ENCODE results near the gene FXYD5. TPM values are rescaled to one million over a fixed set of nuclear protein-coding genes. Genes with fewer than 3 reads are reported as not detected.
A peak's percentile ranks its signal among the peaks of the same experiment; 100 is the strongest.

FXYD5 gene
- total RNA-seq, 4 donors from 2014 or later: 6.0 to 67.7 (median 22.2) TPM

DNA sequence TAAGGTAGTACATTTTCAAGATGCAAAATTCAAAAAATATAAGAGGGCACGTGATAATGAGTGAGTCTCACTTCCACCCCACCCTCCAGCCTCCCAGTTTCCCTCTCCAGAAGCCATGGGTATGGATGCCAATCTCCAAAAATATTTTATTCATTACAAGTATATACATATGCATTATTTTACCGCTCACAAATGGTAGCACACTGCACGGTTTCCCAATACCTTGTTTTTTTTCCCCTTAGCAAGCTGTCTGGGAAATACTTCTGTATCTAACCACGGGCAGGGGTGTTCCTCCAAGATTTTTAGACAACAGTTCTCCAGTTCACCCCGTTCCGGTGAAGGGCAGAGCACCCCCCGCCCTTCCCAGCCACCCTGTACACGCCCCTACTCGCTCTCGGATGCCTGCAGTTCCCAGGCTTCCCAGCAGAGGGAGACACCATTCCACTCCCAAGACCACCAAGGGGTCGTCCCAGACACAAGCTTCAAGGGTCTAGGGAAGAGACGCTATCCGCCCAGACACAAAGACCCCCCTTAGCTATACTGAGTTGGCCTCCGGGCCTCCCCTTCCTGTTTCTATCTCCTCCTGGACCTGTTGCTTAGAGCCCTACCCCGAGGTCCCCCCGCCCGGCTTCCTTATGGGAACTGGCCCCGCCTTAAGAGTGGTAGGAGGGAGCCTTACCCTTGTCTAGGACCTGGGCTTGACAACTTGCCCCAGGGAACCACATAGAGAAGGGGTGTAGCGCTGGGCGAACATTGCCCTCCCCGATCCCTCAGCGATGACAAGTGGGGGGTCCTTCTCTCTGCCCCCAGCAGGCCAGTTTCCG, 40.0 kb upstream of the FXYD5 start:
- DNase-seq: peak; percentile 61 to 87 (median 85)
- peaks cover 0 to 10% (median 2%) of the 10 kb centered on the region in 4 donors for H3K4me1 ChIP-seq
- H3K36me3 ChIP-seq: peaks cover 0 to 10% (median 0%) of the 10 kb centered on the region in 3 donors
- H3K9me3 ChIP-seq: no peaks in the 10 kb centered on the region
- peak; percentile 72 to 97 (median 95) for TF ChIP-seq CTCF (IDR thresholded peaks at IDR 0.05)
- peak in 1 of 2 donors; percentile 73 for TF ChIP-seq POLR2A (IDR thresholded peaks at IDR 0.05)
- H3K4me3 ChIP-seq: peak overlapping the region in 3 of 4 donors; percentile 13 to 68 (median 56)
- H3K27me3 ChIP-seq: no peaks in the 10 kb centered on the region
- peak overlapping the region in 3 of 4 donors; percentile 79 to 97 (median 85) for H3K27ac ChIP-seq

- Histone ChIP-seq H3K4me3 (peak within 1 kb of the TSS in 3 of 4 donors; percentile 24 to 68 (median 56)), H3K27me3 (no peaks in the 10 kb centered on the region), H3K4me1 (peaks cover 0 to 14% (median 2%) of the 10 kb centered on the region in 4 donors), H3K36me3 (peaks cover 0 to 10% (median 0%) of the 10 kb centered on the region in 3 donors), H3K27ac (peak within 1 kb of the TSS in 3 of 4 donors; percentile 79 to 97 (median 85)), H3K9me3 (no peaks in the 10 kb centered on the region)
- TF ChIP-seq CTCF (IDR thresholded peaks at IDR 0.05) (no peak), POLR2A (IDR thresholded peaks at IDR 0.05) (peak; percentile 87 to 92)
- peak in 2 of 3 donors; percentile 84 to 85 for DNase-seq
Observed at GRCh38 chr19:35115177-35115951, 39.2 kb upstream of the FXYD5 start, which contains the start of gene FXYD3. FXYD3 (plus strand) TSS chr19:35115823; CDS start chr19:35119377, 3,554 bp downstream.

GRCh38 chr19:35116072-35116801, 38.3 kb upstream of the FXYD5 start:
- Histone ChIP-seq H3K27me3 (no peaks in the 10 kb centered on the region), H3K27ac (peak overlapping the region in 3 of 4 donors; percentile 79 to 97 (median 85)), H3K36me3 (peaks cover 0 to 10% (median 0%) of the 10 kb centered on the region in 3 donors), H3K9me3 (no peaks in the 10 kb centered on the region), H3K4me1 (peaks cover 0 to 21% (median 3%) of the 10 kb centered on the region in 4 donors), H3K4me3 (peak overlapping the region in 3 of 4 donors; percentile 24 to 68 (median 56))
- DNase-seq: peak in 2 of 3 donors; percentile 74 to 79
- TF ChIP-seq POLR2A (IDR thresholded peaks at IDR 0.05): peak; percentile 59 to 62
- no peak for TF ChIP-seq CTCF (IDR thresholded peaks at IDR 0.05)

DNA sequence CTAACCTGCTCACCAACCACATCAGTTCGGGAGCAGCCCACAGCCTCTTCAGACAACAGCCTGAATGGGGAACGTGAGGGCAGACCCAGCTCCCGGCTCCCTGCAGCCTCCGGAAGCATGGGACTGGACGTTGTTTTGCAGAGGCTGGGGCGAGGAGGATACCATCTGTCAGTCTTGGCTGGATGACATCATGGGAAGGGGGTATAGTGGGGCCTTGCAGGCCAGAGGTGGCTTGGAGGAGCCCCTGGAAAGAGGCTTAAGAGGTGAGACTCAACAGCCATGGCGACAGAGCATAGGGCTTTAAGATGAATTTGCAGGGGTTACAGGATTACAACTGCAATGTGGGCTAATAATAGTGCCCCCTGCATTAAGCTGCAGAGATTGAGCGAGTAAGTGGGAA, 37.4 kb upstream of the FXYD5 start:
- Histone ChIP-seq H3K36me3 (peaks cover 0 to 10% (median 0%) of the 10 kb centered on the region in 3 donors), H3K4me1 (peaks cover 0 to 30% (median 4%) of the 10 kb centered on the region in 4 donors), H3K4me3 (peak overlapping the region in 3 of 4 donors; percentile 24 to 68 (median 56)), H3K27ac (peak overlapping the region in 3 of 4 donors; percentile 79 to 97 (median 85)), H3K27me3 (no peaks in the 10 kb centered on the region), H3K9me3 (no peaks in the 10 kb centered on the region)
- TF ChIP-seq POLR2A (IDR thresholded peaks at IDR 0.05) (no peak), CTCF (IDR thresholded peaks at IDR 0.05) (no peak)
- DNase-seq: no peak

- Histone ChIP-seq H3K27ac (peak overlapping the region in 3 of 4 donors; percentile 79 to 97 (median 85)), H3K9me3 (no peaks in the 10 kb centered on the region), H3K27me3 (no peaks in the 10 kb centered on the region), H3K4me3 (peak overlapping the region in 2 of 4 donors; percentile 56 to 68), H3K36me3 (peaks cover 0 to 13% (median 0%) of the 10 kb centered on the region in 3 donors), H3K4me1 (peaks cover 0 to 36% (median 4%) of the 10 kb centered on the region in 4 donors)
- no peak for DNase-seq
- TF ChIP-seq POLR2A (IDR thresholded peaks at IDR 0.05) (no peak), CTCF (IDR thresholded peaks at IDR 0.05) (no peak)
Observed at GRCh38 chr19:35117799-35118198, 36.7 kb upstream of the FXYD5 start.

Data from Peyer's patch (tissue), 4 donors.